Trophoblast cell (in vitro differentiated cells and primary cell): ENCODE results near the gene BECN2.

Experiments used
- DNase-seq, 2 donors: peaks; one replicate each; pipeline ENCODE4 v3.0.0-alpha.2; 2016
- H2AFZ ChIP-seq: 2 replicates; pipeline ENCODE4 v1.6.1; 2013; ENCODE audit warnings: low read length, moderate library complexity, mild to moderate bottlenecking; ENCODE audit not compliant: insufficient read depth, poor library complexity
- H2AK5ac ChIP-seq: 2 replicates; pipeline ENCODE4 v1.6.1; 2013; ENCODE audit warnings: mild to moderate bottlenecking, low read length
- H2BK120ac ChIP-seq: 2 replicates; pipeline ENCODE4 v1.6.1; 2013; ENCODE audit warnings: low read length, mild to moderate bottlenecking, moderate library complexity; ENCODE audit not compliant: insufficient read depth, poor library complexity
- H2BK12ac ChIP-seq: 2 replicates; pipeline ENCODE4 v1.6.1; 2013; ENCODE audit warnings: mild to moderate bottlenecking, low read length, moderate library complexity
- H2BK5ac ChIP-seq: 2 replicates; pipeline ENCODE4 v1.6.1; 2013; ENCODE audit warnings: low read length, low read depth, moderate library complexity, mild to moderate bottlenecking; ENCODE audit not compliant: poor library complexity
- H3K14ac ChIP-seq: 2 replicates; pipeline ENCODE4 v1.6.1; 2013; ENCODE audit warnings: mild to moderate bottlenecking, low read length
- H3K18ac ChIP-seq: 2 replicates; pipeline ENCODE4 v1.6.1; 2013; ENCODE audit warnings: mild to moderate bottlenecking, low read length
- H3K23ac ChIP-seq: 2 replicates; pipeline ENCODE4 v1.6.1; 2013; ENCODE audit warnings: low read length
- H3K27ac ChIP-seq: 2 replicates; pipeline ENCODE4 v1.5.1; 2013; ENCODE audit warnings: low read depth, mild to moderate bottlenecking, inconsistent platforms, low read length, moderate library complexity
- H3K27me3 ChIP-seq: 2 replicates; pipeline ENCODE4 v1.6.1; 2013; ENCODE audit warnings: inconsistent platforms, mild to moderate bottlenecking, low read length, moderate library complexity; ENCODE audit not compliant: insufficient read depth
- H3K36me3 ChIP-seq, 2 experiments: 1 replicate in 1 of 2; 2 replicates in 1 of 2; pipeline ENCODE4 v1.6.1; 2013; ENCODE audit warnings: low read length in 2 of 2, mild to moderate bottlenecking in 2 of 2, moderate library complexity in 1 of 2; ENCODE audit not compliant: insufficient read depth in 2 of 2, control insufficient read depth in 1 of 2
- H3K4ac ChIP-seq: 2 replicates; pipeline ENCODE4 v1.6.1; 2013; ENCODE audit warnings: low read depth, mild to moderate bottlenecking, low read length, moderate library complexity
- H3K4me1 ChIP-seq, 2 experiments: 1 replicate in 1 of 2; 2 replicates in 1 of 2; pipeline ENCODE4 v1.6.1; 2013; ENCODE audit warnings: low read length in 2 of 2, mild to moderate bottlenecking in 2 of 2, moderate library complexity in 1 of 2; ENCODE audit not compliant: insufficient read depth in 2 of 2, control insufficient read depth in 1 of 2
- H3K4me2 ChIP-seq: 2 replicates; pipeline ENCODE4 v1.6.1; 2013; ENCODE audit warnings: inconsistent platforms, mild to moderate bottlenecking, low read length, moderate library complexity
- H3K4me3 ChIP-seq: 2 replicates; pipeline ENCODE4 v1.5.1; 2013; ENCODE audit warnings: mild to moderate bottlenecking, low read depth, low read length, inconsistent platforms
- H3K79me1 ChIP-seq: one replicate; pipeline ENCODE4 v1.6.1; 2013; ENCODE audit warnings: low read length
- H3K79me2 ChIP-seq: 2 replicates; pipeline ENCODE4 v1.6.1; 2013; ENCODE audit warnings: low read length, mild to moderate bottlenecking; ENCODE audit not compliant: control insufficient read depth, insufficient read depth, poor library complexity
- H3K9ac ChIP-seq: 2 replicates; pipeline ENCODE4 v1.6.1; 2013; ENCODE audit warnings: mild to moderate bottlenecking, low read length
- H3K9me3 ChIP-seq: 2 replicates; pipeline ENCODE4 v1.6.1; 2013; ENCODE audit warnings: low read depth, mild to moderate bottlenecking, control low read depth, inconsistent platforms, low read length; ENCODE audit not compliant: insufficient read depth
- H4K12ac ChIP-seq: 2 replicates; pipeline ENCODE4 v1.6.1; 2013; ENCODE audit warnings: low read depth, mild to moderate bottlenecking, low read length, moderate library complexity
- H4K8ac ChIP-seq: 2 replicates; pipeline ENCODE4 v1.6.1; 2013; ENCODE audit warnings: low read depth, mild to moderate bottlenecking, low read length, moderate library complexity
- H4K91ac ChIP-seq: one replicate; pipeline ENCODE4 v1.6.1; 2013; ENCODE audit warnings: low read depth, mild to moderate bottlenecking, low read length, moderate library complexity
- WGBS: extraction: QIAGEN DNeasy Blood & Tissue Kit; methylation state at CpG from one replicate; pipeline ENCODE4 v1.1.7; 2013; ENCODE audit warnings: missing lambda C conversion rate; ENCODE audit not compliant: insufficient read length, insufficient coverage; ENCODE audit errors: extremely low coverage; 5-methylcytosine and 5-hydroxymethylcytosine counted together

The BECN2 gene

DNA sequence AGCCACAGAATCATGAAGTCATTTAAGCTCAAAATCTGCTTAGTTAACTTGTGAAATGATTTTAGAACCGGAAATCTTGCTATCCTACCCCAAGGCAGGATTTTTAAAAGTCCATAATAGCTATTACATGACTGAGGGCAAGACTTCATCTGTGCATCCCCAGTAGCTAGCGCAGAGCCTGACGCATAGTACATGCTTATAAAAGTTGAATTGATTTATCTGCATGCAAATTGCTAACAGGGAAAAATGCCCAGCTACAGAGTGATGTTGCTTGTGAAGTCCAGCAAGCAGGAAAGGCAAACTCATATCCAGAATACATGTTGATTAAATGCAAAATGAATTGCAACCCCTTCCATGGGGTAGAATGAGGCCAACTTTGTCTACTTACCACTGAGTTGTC lies 49.4 kb downstream of the BECN2 start:
- Histone ChIP-seq H2BK5ac (no peak overlapping the region), H2AK5ac (no peak overlapping the region), H4K8ac (no peak overlapping the region), H4K12ac (no peak overlapping the region), H3K27me3 (no peaks in the 10 kb centered on the region), H2BK12ac (no peak overlapping the region), H3K14ac (no peak overlapping the region), H3K4me3 (no peak overlapping the region), H3K9ac (no peak overlapping the region), H3K23ac (no peak overlapping the region), H3K27ac (no peak overlapping the region), H3K36me3 (no peaks in the 10 kb centered on the region), H2BK120ac (no peak overlapping the region), H3K79me2 (no peaks in the 10 kb centered on the region), H3K18ac (no peak overlapping the region), H2AFZ (no peak overlapping the region), H4K91ac (no peak overlapping the region), H3K4ac (no peak overlapping the region), H3K4me1 (peaks cover 0 to 10% of the 10 kb centered on the region in 2 experiments), H3K9me3 (no peaks in the 10 kb centered on the region), H3K79me1 (no peaks in the 10 kb centered on the region), H3K4me2 (no peak overlapping the region)
- peak; percentile 1 to 49 for DNase-seq
- no CpG with 5 or more reads among the region's 3 CpGs for WGBS
